GM18870 (cell line): ENCODE data around the gene SYNDIG1L.
"Not testable (repeated sequence)": the region's sequence is repeated elsewhere in the genome, so short reads cannot be mapped to it uniquely, and the experiment has no call there.

Experiments
- ATAC-seq: cut with Tn5 transposase; IDR thresholded peaks from one replicate; pipeline ENCODE4 v1.9.1; 2021; ENCODE audit warnings: moderate library complexity; ENCODE audit not compliant: unreplicated experiment

SYNDIG1L gene

DNA sequence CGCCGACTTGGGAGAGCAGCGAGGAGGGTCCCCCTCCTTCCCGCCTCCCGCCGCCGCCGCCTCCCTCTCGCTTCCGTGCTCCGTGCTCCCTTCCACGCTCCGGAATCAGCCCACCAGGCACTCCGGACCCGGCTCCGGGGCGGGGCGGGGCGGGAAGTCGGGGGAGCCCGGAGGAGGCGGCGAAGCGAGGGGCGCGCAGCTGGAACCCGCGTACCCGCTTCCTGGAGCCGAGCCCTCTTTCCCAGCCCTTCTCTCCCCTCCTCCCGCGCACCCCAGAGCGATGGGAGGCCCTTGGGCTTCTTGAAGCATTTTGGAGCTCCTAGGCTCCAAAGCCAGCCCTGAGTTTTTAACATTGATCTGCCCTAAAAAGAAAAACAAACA, at the start of gene SYNDIG1L:
SYNDIG1L (minus strand) TSS at position 9 of the 381 bp plus-strand sequence. CDS start 16,466 bp downstream, outside the sequence.
- no peak for ATAC-seq

DNA sequence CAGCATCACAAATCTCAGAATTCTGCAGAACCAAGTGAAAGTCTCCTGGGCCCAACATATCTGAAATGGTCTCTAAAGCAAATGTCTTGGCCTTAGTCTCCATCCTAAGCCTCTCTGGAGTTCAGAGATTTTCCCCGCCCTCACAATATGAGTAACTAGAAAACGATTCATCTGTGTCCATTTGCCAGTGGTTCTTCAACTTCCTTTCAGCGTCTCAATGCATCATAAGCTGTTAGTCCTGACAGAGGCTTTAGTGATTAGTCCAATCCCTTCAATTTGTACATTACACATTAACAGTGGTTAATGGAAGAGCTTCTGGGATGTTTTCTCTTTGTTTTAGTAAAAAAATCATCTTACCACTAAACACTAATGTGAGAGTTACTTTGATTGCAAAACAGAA, 49.7 kb upstream of the SYNDIG1L start:
- no peak for ATAC-seq

DNA sequence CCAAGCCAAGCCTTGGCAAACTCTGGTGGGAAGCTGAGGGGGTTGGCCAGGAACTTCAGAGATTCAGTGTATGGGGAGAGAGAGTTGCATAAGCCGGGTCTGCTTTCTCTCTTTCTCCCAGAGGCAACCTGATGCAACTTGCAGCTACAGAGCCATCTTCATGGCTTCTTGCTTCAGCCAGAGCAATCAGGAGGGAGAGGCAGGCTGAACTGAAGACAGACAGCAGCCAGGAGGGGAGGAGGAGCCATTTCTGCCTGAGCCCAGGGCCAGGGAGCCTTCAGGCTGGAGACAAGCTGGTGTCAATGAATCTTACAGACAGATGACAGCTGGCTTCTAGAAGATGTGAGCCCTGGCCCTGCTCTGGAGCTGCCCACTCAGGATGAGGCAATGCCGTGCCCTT, 48.4 kb upstream of the SYNDIG1L start:
- ATAC-seq: no peak

DNA sequence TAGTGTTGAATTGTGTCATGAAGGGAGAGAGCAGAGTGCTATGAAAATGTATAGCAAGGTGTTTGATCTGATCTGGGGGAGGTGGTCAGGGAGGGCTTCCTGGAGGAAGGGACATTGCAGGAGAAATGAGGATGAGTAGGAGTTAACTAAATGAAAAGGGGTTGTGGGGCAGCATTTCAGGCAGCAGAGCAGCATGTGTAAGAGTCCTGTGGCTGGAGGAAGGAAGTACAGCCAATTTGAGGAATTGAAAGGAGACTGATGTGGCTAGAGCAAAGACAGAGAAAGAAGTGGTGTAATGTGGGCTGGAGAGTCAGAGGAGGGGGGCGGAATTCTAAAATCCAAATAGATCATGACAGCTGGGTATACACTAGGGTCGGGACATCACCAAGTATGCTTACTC, 46.6 kb upstream of the SYNDIG1L start:
- no peak for ATAC-seq

DNA sequence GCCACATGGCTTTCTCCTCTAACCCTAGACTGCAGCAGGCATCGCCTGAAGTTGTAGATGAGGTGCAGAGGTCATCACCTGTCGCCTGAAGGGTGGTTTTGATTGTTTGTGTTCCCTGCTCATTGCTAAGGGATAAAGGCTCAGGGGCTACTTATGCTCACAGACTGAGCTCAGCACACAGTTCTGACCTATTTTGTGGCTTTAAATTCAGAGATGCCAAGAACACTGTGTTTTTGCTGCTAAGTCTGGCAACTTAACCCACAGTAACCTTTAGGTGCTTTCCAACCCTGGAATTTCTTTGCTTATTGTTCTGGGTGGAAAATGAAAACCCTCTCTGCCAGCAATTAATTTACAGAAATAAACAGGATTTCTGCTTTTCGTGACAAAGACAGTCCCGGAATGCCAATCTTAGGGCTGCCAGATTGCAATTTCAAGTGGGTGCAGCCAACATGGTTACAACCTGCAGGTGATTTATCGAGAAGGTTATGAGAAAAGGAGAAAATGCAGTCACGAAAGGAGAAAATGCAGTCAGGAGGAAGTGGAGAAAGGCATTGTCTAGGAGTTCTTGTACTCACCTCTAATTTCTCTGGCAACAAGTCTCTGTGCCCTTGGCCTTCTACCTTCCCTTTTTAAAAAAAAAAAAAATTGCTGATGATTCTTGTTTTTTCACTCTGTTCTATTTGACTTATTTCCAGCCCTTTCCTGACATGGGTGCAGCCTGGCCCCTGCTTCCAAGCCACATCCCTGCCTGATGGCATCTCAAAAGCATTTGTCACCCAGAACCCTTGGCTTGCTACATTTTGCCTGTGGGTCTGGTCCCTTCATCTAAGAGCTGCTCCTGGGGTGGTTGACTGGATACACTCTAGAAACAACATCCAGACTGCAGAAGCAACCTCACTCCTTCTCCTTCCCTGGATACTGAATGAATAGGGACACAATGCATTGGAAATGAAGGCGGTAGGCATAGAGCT, 43.8 kb upstream of the SYNDIG1L start:
- no peak for ATAC-seq

DNA sequence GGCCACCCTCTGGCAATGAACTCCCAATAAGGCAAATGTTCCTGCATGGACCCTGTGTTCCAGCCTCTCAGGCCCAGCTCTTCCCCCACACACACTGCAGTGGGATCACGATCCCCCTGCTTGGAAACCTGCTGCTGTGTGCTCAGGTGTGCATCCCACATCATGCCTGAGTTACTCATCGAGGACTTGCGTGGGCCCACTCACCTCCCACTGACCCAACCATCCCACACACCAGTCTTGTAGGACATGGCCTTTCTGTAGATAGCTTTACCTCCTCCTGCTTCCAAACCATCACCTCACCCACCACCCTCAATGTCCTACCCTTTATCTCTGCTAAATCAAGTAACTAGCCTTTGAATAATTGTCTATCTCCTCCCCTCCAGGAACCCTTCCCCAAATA, 42.5 kb upstream of the SYNDIG1L start:
- no peak for ATAC-seq

DNA sequence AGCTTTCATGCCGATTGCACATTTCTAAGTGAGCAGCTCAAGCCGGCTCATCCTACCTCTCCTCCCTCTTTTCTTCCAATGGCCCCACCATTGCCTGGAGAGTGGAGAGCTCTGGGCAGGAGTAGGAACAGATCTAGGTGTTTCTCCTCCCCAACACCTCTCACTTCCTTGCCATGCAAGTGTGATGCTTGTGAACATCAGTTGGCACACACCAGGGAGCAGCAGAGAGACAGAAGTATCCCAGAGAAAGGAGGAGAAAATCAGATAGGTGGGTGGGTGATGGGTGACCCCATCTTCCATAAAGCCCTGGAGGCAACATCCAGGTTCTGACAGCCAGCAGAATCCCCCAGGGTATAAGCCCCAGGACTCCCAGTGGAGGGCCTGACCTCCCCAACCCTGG, 39.3 kb upstream of the SYNDIG1L start:
- no peak for ATAC-seq

DNA sequence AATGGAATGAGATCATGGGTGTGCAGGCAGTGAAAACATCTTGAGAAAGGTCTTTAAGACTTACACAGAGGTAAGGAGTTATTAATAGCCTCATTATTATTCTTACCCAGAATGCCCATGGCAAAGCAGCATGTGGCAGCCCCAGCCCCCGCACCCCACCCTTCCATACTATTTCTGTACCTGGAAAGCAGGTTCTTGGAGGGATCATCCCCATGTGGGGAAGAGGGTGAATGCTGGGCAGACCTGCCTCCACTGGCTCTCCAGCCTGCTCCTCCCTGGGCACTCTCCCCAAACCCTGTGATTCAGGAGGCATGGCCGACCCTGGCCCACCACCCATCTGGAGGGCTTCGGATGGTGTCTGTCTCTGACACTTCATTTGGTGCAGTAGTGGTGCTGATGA, 38.8 kb upstream of the SYNDIG1L start:
- no peak for ATAC-seq

DNA sequence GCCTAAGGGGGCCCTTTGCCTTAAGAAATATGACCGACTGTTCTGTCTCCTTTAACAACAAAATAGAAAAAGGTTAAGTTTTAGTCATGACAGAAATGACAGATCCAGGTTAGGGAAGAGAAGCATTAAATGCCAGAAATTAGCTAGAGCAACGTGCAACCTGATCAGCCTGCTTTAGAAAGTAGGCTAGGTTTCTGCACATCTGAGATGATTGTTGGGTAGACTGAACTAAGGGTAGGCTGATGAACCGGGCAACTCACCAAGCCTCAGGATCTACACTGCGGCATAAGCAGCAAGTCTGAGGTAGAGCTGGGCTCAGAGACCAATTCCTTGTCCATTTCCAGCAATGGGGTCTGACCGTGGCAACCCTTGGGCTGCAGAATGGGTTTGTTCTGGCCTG, 37.7 kb upstream of the SYNDIG1L start:
- ATAC-seq: no peak

DNA sequence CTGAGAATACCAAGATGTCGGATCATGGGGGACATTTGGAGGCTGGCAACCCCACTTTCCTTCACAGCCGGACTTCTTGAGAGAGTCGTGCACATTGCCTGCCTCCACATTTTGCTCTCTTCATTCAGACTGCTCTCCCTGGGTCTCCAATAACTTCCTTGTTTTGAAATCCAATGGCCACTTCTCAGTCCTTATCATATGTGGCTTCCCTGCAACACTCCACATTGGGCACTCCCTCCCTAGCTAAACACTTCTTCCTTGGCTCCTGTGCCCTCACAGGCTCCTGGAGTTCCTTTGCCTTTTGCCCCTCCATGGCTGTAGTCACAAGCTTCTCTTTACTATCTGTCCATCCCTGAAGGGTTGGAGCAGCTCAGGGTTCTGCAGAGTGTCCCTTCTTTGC, 37.0 kb upstream of the SYNDIG1L start:
- ATAC-seq: no peak

DNA sequence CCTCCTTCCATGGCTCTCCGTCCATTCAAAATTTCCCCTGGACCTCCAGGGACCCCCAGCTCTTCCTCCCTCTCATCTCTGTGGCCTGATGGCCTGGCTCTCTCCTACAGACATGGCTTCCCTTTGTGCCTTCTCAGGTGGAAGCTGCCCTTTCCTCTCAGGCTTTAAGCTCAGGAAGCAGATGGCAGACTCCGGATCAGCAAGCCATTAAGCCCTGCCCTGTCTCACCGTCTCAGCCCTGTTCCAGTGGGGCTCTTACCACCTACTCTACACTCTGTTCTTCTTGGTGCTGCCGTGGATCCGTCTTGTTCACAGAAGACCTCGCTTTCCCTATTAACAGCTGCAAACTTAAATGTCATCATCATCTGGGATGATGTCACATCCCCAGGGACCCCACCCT, 34.0 kb upstream of the SYNDIG1L start:
- ATAC-seq: no peak

DNA sequence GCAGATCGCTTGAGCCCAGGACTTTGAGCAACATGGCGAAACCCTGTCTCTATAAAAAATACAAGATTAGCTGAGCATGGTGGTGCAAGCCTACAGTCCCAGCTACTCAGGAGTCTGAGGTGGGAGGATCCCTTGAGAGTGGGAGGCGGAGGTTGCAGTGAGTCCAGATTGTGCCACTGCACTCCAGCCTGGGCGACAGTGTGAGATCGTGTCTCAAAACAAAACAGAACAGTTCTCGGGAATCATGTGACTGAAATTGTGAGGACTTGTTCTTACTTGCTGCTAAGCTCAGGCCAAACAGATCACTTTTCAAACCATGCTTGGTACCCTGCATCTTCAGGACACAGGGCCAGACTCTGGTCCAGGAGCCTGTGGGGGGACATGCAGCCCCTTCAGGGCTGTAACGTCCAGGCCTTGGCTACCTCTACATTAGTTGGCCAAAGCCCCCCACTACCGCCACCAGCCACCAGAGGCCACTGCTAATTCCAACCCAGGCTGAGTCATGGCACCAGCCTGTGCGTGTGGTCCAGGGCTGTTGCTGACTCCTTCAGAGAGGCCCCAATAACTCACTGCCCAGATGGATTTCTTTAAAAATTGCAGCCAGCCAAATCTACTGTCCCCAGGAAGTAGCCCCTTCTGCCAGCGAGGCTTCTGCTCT, 33.4 kb upstream of the SYNDIG1L start:
- ATAC-seq: no peak

DNA sequence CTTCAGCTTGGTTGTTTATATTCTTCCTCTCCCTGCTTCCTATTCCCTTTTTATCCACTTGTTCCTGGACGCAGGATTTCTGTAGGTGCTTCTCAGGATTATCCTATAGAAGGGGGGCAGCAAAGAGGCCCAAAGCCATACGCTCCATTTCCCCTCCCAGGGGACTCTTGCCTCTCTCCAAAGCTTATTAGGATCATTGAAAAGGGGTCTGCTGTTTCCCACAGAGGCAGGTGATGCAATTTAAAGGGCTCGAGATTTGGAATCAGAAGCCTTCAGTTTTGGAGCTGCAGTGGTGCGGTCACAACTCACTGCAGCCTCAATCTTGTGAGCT, 31.5 kb upstream of the SYNDIG1L start:
- no peak for ATAC-seq

DNA sequence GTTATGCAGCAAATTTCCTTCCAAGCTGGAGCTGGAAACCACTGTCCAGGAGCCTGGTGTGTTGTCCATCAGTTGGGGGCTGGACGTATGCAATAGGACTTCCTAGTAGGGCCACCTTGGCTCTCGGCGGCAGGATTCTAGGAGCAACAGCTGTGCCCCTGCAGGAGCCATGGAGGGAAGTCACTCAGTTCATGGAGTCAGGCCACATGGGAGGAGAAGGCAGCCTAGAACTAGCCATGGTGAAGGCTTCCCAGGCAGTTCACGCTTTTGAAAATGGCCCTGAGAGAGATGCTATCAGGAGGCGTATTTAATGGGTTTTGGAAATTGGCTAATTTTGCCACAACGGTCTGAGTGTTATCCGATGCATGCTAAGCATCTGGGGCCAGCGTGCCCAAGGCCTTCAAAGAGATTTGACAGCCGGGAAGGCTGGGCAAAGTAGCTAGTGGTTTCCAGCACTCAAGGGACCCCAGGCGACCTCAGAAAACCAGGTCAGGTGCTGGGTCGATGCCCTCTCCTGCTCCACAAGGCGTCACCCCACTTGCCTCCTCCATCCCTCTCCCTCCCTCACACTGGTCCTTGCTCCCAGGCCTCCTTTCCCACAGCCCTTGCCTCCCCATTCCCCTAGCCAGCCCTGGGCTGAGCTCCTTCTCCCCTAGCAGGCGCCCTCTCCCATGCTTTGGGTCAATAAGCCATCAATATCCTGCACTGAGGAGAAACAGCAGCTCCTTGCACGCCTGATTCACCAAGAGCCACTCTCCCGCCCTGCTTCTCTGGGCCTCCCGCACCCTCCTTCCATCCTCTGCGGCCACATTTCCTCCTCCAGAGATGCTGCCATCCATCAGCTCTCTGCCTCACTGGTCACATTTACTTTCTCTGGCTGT, 30.9 kb upstream of the SYNDIG1L start:
- no peak for ATAC-seq

DNA sequence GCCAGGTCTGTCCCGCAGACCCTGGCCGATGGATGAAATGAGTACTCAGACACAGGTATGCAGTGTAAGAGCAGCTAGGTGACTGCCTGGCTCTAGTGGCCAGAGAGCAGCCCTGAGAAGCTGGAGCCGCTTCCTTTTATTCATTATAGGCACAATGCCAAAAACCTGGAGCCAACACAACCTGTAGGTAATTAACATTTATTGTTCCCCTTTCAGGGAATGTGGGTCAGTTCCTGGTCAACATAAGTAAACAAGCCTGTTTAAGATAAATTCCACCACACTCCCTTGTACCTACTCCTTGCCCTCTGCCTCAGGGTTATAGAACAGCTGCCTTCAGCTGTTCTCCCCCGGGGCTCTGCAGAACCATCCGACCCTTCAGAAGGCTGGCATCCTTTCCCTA, 28.4 kb upstream of the SYNDIG1L start:
- not testable (repeated sequence) for ATAC-seq

DNA sequence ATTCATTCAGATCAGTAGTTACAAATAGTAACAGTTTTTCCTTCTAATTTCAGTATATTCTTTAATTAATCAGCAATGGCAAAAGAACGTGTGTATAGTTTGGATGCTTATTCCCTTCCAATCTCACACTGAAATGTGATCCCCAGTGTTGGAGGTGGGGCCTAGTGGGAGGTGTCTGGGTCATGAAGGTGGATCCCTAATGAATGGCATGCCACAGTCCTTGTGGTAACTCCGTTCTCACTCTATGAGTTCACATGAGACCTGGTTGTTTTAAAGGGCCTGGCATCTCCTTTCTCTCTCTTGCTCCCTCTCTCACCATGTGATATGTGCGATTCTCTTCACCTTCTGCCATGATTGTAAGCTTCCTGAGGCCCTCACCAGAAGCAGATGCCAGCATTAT, 18.9 kb upstream of the SYNDIG1L start:
- no peak for ATAC-seq

DNA sequence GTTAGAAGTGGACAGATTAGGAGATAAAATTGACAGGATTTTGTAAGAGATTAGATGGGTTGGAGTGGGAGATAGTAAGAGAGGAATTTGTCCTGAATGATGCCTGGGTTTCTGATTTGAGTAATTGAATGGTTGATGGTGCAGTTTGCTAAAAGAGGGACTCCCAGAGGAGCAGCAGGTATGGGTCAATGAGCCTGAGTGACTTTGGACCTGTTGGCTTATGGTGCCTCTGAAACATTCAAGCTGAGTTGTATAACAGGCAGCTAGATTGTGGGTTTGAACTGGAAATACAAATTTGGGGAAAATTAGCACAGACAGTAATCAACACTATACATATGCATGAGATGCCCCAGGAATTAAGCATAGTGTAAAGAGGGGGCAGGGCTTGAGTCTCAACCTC, 16.7 kb upstream of the SYNDIG1L start:
- ATAC-seq: no peak

DNA sequence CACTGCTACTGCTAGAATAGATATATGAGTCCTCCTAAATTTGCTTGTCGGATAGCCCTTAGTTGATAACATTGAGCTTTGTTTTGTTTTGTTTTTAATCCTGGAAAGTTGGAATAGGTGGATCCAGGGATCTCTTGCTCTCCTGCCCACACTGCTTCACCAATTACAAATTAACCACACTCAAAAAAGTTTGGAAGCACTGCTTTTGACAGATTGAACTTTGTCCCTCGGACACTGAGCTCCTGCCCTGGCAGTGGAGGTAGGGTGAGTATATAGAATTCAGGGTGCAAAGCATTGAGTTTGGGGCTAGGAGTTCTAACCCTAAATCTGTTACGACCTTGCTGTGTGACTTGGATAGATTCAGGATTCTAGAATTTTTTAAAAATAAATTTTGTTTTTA, 15.1 kb upstream of the SYNDIG1L start:
- ATAC-seq: no peak

DNA sequence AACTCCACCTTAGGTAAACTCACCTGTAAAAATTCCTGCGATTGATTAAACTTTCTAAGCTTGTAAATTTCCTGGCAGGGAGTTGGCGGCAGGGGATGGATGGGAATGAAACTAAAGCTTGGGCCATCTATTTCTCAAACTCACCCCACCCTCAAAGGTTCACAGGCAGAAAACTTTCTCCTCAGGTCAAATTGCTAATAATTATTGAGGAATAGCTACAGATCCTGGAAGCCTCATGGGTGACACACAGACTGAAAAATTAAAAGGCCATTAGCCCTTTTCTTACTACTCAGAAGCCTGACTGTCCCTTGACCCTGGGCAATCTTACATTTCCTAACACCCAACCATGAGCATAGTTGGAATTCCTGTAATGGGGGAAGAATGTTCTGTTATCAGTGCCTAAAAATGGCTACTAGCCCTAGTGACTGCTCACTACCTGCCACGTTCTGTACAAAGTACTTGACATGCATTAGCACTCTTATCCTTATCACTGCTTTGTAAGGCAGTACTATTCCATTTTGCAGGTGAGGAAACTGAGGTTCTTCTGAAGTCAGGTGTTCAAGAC, 12.4 kb upstream of the SYNDIG1L start:
- no peak for ATAC-seq

DNA sequence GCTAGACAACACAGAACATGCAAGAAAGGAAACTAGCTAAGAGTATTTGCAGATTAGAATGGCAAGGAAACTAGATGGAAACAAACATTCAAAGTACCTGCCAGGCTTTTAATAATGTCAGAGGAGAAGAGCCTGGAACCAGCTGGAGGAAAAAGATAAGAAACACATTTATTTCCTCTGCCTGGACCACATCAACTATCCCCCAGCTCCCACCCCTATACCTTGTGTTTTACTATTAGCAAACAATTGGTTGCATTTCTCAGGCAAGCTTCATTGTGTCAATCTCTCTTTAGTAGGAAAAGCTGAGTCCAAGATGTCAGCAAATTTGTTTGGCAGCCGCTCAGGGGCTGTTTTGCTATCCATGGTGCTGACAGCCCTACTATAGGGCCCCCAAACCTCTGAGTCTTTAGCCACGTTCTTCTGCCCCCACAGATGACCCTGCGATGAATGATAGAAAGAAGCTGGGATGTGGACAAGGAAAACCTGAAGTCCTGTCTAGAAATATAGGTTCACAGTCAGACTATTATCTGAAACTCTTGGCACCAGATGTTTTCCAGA, 11.6 kb upstream of the SYNDIG1L start:
- no peak for ATAC-seq

DNA sequence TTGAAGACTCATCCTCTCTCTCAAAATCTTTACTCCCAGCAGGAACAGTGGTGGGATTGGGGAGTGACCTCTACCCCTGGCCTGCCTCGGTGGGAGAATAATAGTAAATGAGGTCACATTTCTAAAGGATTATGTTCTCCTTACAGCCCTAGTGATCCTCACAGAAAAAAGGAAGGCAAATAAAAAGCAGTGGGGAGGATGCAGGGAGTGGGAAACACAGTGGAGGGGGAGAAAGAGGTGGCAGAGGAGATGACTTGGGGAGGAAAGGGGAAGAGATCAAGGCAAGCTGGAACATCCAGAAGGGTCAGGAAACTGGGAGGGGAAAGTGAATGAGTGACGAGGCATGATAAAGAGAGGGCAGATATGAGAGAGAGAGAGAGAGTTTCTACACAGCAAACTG, 8.3 kb upstream of the SYNDIG1L start:
- ATAC-seq: no peak
